ENCODE results near the gene SYTL1.

SYTL1 gene

GRCh38 chr1:27325286-27325685, 16.5 kb upstream of the SYTL1 start:
- 0 out of 2 replicates have a peak, but pooled peaks cover 3% of the 10 kb centered on the region for H3K36me3 ChIP-seq
- DNase-seq, result no peak
- H3K9me3 ChIP-seq, result no peaks in the 10 kb centered on the region
- H3K27me3 ChIP-seq, result no peaks in the 10 kb centered on the region
- no peaks in the 10 kb centered on the region for H3K4me1 ChIP-seq
- no peak for TF ChIP-seq CTCF (IDR thresholded peaks at IDR 0.05; ENCODE audit: low read depth, low read length)
- H3K4me3 ChIP-seq (ENCODE audit: low read depth, low read length), result no peak overlapping the region

GRCh38 chr1:27327964-27328363, 13.9 kb upstream of the SYTL1 start:
- H3K4me1 ChIP-seq, result no peaks in the 10 kb centered on the region

GRCh38 chr1:27330786-27331185, 11.0 kb upstream of the SYTL1 start:
- no peaks in the 10 kb centered on the region for H3K4me1 ChIP-seq
- H3K36me3 ChIP-seq, result peaks cover 17% of the 10 kb centered on the region

More at GRCh38 chr1:27327964-27328363, 13.9 kb upstream of the SYTL1 start:
- TF ChIP-seq CTCF (IDR thresholded peaks at IDR 0.05; ENCODE audit: low read depth, low read length), result no peak
- DNase-seq, result no peak
- no peaks in the 10 kb centered on the region for H3K27me3 ChIP-seq
- H3K9me3 ChIP-seq, result no peaks in the 10 kb centered on the region
- H3K4me3 ChIP-seq (ENCODE audit: low read depth, low read length), result no peak overlapping the region
- peaks cover 3% of the 10 kb centered on the region; the same call in 1 of the 2 replicates for H3K36me3 ChIP-seq

GRCh38 chr1:27331426-27331825, 10.4 kb upstream of the SYTL1 start:
- H3K9me3 ChIP-seq, result no peaks in the 10 kb centered on the region
- TF ChIP-seq CTCF (IDR thresholded peaks at IDR 0.05; ENCODE audit: low read depth, low read length), result no peak
- H3K4me1 ChIP-seq, result no peaks in the 10 kb centered on the region
- H3K36me3 ChIP-seq, result peaks cover 17% of the 10 kb centered on the region
- H3K4me3 ChIP-seq (ENCODE audit: low read depth, low read length), result no peak overlapping the region
- no peaks in the 10 kb centered on the region for H3K27me3 ChIP-seq
- DNase-seq, result no peak

More at GRCh38 chr1:27330786-27331185, 11.0 kb upstream of the SYTL1 start:
- Histone ChIP-seq H3K9me3 (no peaks in the 10 kb centered on the region), H3K27me3 (no peaks in the 10 kb centered on the region), H3K4me3 (ENCODE audit: low read depth, low read length) (no peak overlapping the region)
- DNase-seq, result no peak
- TF ChIP-seq CTCF (IDR thresholded peaks at IDR 0.05; ENCODE audit: low read depth, low read length), result no peak

- no peak for DNase-seq
- H3K4me3 ChIP-seq (ENCODE audit: low read depth, low read length), result no peak overlapping the region
- no peaks in the 10 kb centered on the region for H3K4me1 ChIP-seq
- TF ChIP-seq CTCF (IDR thresholded peaks at IDR 0.05; ENCODE audit: low read depth, low read length), result no peak
- peaks cover 17% of the 10 kb centered on the region for H3K36me3 ChIP-seq
- no peaks in the 10 kb centered on the region for H3K9me3 ChIP-seq
- no peaks in the 10 kb centered on the region for H3K27me3 ChIP-seq
These were observed 9.9 kb upstream of the SYTL1 start for GRCh38 chr1:27331922-27332321.

GRCh38 chr1:27332536-27333281, 9.1 kb upstream of the SYTL1 start:
- Histone ChIP-seq H3K36me3 (peaks cover 17% of the 10 kb centered on the region), H3K27me3 (no peaks in the 10 kb centered on the region), H3K9me3 (no peaks in the 10 kb centered on the region), H3K4me1 (no peaks in the 10 kb centered on the region), H3K4me3 (ENCODE audit: low read depth, low read length) (no peak overlapping the region)
- TF ChIP-seq CTCF (IDR thresholded peaks at IDR 0.05; ENCODE audit: low read depth, low read length), result peak; percentile 72
- DNase-seq, result peak; percentile 45
